NCI-H446 (cell line): Measurements from ENCODE around the gene PPP1R15B.

Experiments
- DNase-seq, 2 experiments: peaks; one replicate each; lab custom pipeline; 2025; lab: John Stamatoyannopoulos, UW

Gene PPP1R15B

DNA sequence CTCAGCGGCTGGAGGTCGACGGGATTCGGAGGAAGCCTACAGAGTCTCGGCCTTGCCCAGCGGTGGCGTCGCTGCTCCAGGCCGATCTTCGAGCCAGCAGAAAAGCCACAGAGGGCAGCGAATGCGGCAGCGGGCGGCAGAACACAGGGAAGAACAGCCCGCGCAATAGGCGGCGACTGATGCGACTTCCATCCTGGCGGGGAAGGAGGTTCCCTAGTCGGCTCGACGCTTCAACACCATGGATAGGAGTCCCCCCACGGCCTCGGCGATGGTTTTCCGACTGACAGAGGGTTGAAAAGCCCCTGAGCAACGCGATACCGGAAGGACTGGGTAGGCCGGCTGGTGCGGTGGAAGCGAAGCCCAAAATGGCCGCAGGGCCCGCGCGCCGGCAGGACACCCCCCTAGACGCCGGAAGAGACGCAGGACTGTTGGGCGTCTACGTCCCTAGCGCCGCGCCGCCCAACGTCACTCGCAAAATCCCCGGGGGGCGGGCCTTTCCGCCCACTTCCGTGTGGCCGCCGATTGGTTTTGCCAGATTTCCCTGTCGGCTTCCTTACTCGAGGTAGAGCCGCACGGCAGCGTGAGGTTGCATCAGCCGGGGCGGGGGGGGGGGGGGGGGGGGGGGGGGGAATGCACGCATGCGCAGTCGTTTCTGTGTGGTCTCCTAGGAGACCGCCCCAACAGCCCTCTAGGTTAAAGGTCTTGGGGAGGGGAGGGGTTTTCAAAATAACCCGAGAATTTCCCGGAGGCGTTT, at the start of gene PPP1R15B:
PPP1R15B (minus strand) TSS at position 367 of the 754 bp plus-strand sequence. CDS start 406 bp downstream, outside the sequence.
- peak; percentile 98 to 100 for DNase-seq

DNA sequence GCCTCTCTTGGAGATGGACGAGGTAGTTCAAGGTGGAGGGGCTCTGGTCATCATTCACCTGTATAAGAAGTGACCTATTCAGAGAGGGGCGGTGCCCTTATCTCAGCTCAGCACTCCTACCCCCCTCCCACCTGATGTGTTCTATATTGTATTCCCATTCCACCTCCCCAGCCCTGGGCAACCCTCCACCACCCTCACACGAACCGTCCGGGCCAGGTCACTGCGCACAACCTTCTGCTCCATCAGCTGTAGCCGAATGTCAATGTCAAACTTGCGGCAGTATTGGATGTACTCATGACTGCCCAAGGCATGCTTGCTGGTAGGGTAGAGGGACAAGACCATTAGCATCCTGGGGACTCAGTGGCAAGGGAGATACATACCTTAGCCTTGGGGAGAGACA, 48.7 kb upstream of the PPP1R15B start:
- no peak for DNase-seq

DNA sequence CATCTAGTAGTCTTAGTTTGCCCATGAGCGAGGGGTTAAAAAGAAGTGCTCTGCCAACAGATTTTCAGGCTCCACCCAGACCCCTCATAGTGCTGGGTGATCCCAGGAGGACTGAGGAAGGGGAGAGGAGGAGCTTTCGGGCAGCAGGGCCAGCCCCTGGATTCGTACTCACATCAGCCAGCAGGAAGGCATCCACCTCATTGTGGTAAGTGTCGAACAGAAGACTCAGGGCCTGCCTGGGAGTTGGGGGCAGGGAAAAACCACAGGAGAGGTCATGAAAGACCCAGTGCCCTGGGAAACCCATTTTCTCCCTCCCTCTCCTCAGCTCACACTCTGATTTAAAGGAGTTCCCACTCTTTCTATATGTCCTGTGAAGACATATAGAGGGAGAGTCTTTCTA, 48.1 kb upstream of the PPP1R15B start:
- no peak for DNase-seq

DNA sequence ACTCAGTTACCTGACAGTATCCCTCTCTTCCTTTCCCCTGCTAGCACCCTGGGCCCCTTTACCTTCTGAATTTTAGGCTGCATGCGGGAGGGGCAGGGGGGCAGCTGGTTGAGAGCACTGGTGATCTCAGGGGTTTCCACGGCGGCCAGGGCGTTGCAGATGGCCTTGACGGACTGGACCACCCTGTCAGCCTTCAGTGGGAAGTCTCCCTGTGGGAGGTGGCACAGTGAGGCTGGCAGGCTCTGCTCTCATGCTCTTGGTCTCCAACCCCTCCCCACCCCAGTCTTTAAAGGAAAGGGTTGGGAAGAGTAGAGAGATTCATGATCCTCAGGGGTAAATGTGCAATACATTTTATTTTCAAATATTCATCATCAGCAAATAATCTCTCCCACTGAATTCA, 46.0 kb upstream of the PPP1R15B start:
- no peak for DNase-seq

DNA sequence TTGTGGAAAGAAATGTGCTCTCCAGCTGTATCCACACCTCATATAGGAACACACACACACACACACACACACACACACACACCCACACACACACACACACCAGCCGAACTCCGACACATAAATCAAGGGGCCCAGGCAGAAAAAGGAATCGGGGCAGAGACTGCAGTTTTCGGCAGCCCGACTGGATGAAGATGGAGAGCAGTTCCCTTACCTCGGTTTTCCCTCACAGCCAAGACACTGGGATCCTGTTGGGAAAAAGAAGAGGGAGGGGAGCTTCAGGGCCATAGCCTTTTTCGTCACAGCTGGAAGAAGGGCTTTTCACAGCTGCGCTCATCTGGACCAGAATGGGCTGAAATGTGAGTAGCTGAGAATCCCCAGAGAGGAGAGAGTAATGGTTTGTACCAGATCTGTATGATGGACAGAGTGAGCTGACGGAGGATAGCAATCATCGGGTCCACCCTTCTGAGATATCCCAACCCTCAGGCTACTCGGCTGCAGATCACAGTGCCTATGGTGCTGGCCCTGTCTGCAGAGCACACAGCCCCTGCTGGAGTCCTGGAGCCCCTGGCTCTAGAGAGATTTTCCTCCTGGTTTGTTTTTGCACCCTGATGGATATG, 45.3 kb upstream of the PPP1R15B start:
- no peak for DNase-seq

DNA sequence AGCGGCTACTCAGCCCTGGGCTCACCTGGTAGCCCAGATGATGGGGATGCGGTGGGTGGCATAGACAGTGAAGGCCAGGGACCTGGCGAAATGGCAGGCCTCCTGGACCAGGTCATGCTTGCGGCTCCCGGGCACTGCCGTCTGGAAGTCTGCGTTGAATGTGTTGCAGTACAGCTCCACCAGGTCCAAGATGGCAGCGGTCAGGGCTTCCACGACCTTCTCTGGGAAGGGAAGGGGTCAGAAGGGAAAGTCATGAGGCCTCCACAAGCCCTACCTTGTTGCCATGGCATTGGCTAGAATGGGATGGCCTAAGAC, 44.2 kb upstream of the PPP1R15B start:
- DNase-seq, result no peak

DNA sequence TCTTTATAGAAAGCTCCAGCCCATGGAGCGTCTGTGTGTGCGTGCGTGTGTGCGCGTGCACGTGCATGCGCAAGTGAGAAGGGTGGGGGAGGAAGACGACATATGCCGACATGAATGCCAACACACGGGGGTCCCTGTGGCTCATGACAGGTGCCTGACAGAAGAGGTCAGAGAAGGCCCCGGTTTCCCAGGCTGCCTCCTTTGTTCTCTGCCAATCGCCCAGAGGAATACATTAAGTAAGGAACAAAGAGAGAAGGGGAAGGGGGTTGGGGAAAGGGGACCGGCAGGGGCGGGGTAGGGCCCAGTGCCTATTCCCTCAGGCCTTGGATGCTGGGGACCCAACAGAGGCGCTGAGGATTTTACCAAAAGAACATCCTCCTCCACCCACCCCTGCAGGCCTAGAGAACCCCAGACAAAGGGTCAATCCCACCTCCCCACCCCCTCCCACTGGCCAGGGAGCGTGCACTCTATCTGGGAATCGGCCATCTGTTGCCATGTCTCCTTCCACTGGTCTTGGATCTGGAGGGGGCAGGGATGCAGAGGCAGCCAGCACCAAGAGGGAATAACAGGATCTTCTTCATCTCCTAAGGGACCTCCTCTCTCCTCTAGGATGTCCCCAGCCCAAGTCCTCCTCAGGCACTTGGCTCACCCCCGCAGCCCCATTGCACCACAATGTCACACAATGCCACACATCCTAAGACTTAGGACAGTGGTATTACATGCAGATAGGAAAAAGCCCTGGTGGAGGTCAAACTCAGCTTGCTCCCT, 43.6 kb upstream of the PPP1R15B start:
- DNase-seq, result no peak

DNA sequence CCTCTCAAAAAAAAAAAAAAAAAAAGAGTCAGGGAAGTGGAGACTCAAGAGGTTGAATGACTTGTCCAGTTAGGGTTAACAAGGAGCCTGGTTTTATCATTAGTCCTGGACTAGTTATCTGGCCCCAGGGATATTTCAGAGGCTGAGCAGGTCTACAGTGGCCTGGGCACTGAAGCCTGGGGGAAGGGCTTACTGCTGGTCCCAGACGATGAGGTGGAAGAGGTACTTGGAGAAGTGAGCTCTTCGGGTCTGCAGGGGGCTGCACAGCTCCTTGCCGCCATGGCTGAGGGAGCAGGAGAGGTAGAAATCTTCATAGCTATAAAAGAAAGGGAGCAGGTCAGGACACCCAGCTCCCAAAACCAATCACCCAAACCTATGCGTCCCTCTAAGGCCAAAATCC, 42.9 kb upstream of the PPP1R15B start:
- no peak for DNase-seq

DNA sequence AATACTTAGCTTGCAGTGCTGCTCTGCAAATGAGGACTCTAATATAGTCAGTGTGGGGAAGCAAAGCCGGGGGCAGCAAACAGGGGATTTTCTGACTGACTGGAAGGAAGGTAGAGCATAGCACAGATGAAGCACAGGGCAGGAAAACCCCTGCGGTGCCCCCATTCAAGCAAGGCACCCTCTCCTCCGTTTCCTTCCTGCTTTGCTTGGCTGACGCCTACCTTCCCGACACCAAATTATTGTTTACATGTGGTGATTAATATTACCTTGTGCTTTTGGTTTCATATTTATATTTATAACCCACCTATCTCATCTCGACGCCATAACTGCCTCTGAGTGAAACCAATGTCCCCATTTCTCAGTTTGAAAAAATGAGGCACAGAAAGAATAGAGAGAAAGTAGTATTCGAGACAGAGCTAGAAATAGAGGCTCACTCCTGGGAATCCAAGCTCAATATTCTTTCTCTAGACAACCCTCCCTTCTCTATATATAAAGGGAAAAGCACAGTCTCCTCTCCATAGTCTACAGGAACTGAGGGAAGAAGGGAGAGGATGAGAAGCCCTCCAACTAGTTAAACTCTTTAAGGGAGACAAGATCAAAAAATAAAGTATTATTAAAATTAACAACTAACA, 41.6 kb upstream of the PPP1R15B start:
- no peak for DNase-seq

DNA sequence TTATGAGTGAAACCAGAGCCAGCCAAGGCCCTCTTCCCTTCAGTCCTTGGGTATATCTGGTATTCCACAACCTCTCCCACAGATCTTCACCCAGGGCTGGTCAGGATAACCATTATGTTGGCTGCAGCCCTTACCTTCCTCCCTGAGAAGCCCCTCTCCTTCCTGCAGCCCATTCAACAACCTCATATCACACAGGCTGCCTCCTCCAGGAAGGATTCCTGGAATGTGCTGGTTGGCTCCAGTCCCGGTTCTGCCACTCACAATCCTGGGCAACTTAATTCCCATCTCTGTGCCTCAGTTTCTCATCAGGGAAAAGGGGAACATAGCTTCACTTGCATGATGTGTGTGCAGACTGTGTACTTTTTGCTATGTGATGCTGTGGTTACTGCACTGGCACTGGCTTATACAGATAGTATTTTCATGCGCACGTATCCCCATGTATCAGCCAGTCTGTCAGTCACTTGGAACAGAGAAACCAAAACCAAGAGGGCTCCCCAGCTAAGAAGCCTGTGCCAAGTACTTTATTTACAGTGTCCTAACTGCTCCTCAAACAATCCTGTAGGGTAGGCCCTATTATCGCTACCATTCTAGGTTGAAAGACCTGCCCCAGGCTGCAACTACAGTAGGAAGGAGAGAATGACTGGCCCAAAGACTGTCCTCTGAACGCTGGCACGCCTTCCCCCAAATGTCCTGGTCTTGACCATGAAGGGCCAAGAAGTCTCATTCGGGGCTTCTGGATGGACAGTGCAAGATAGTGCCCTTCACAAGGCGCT, 39.9 kb upstream of the PPP1R15B start:
- DNase-seq, result no peak

DNA sequence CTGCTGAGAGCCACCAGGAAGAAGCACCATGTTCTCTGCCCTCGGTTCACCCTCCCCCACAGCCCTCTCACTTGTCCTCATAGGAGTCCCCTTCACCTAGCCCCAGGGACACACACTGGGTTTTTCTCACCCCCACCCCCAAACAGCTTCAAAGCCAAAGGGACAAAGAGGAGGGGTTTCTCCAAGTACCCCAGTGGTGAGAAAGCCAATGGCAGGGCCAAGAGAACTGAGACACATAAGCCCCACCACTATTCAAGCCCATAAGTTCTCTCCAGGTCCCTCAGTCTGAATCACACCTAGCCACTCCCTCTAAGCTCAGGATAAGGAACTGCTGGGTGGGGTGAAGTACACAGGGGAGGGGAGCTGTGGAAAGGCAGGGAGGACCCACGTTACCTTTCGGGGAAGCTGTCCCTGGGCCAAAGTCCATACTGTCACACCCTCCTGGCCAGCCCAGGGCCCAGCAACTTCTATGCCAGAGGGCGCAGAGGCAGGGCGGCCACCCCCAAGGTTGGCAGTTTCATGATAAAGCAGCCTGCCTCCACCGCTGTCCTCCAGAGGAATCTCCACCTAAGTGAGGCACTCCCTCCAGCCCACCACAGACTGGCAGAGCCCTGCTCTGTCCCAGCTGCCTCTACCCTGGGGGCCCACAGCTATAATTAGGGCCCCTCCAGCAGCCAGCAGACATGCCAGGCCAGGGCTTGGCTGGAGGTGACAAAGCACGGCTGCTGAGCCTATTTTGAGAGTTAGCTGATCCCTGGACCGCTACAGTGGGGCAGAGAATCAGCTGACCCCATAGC, 39.0 kb upstream of the PPP1R15B start:
- no peak for DNase-seq

DNA sequence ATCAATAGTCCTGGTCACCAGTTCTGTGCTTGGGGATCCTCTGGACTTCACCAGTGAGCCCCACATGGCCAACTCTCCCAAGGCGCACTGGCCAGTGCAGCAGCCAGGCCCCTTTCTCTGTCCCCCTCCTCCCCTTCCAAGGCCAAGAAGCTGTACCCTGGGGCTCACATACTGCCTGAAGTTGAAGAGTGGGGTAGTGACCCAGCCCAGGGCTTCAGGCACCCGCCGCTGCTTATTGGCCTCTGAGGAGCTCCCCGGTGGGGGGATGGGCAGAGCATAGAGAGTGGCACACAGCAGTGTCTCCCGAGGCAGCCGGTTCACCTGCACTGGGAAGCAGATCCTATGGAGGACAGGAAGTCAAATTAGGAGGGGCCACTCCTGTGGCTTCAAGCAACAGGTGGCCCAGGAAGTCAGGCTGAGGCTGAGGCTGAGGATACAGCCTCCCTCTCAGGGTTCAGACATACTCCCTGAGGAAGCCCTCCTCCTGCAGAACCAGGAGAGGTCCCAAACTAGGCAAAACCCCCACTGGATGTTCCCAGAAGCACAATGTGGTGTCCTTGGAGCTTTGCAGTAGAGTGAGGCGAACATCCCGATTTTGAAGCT, 38.2 kb upstream of the PPP1R15B start:
- no peak for DNase-seq

DNA sequence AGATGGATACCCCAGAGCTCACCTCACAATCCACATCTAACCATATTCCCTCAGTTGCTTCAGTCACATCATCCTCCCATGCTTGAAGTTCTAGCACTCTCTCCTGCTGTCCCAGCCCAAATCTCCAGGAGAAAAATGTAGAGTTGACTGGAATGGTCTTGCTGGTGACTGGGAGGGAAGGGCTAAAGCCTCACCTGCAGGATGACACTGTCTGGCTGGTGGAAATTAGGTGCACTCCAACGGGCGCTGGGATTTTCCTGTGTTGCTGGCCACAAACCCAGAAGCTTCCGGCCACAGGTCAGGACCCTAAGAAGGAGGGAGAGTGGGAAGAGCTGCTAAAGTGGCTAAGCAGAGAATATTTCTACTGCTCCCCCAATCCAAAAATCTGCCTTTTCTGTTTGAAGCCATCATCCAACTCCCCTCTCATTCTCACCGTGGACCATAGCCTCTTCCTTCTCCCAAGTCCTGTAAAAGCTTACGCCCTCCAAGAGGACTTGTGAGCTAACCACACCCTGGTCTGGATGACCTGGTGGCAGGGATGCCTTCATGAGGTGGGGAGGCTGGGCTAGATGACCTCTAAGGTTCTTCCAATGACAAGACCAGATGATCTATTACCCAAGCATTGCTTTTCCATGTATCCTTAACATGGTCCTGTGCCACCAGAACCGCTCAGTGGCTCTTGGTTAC, 37.5 kb upstream of the PPP1R15B start:
- no peak for DNase-seq

DNA sequence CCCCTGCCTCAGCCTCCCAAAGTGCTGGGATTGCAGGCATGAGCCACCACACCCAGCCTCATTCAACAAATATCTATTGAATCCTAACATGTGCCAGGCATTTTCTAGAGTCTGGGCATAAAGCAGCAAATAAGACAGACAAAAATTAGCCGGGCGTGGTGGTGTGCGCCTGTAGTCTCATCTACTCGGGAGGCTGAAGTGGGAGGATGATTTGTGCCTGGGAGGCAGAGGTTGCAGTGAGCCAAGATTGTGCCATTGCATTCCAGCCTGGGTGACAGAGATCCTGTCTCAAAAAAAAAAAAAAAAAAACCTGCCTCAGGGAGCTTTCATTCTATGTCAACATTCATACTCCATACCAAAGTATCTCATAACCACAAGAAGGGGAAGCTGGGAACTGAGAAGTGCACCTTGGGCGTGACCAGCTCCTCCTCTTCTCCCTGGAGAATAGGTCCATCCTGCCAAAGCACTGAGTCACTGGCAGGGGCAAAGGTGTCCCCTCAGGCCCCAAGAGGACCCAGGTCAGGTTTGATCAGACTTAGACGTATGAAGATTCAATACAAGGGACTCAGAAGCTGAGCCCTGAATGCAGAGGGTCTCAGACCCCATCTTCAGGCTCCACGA, 36.8 kb upstream of the PPP1R15B start:
- no peak for DNase-seq

DNA sequence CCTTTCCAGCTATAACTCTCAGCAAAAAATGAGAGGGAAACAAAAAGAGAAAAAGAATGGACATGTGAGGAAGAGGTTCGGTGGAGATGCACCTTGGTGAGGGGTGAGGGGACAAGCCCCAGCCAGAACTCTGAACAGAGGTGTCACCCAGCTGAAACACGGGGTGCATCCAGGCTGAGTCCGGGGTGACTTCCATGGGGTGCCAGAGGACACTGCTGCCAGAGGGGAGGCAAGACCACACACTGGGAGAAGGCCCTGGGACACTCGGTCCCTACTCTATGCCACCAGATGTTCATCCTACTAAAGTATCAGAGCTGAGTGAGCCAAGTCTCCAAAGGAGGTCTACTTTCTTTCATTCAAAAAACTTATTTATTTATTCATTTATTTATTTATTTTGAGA, 36.1 kb upstream of the PPP1R15B start:
- DNase-seq, result no peak

DNA sequence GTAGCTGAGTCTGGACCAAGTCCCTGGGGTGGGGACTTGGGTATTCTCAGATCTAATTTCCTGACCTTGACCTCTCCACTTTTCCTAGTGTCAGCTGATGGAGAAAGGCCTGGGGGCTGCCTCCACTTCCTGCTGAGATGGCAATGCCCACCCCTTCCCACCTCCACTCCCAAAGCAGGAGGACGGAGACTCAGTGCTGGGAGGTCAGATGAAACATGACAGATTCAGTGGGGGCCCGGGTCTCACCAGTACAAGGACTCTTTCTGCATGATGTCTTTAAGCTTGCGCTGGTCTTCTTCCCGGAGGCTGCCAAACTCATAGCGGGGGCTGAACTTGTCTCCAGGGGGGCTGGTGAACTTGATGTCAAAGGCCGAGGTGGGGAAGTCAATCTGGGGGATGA, 35.6 kb upstream of the PPP1R15B start:
- no peak for DNase-seq

DNA sequence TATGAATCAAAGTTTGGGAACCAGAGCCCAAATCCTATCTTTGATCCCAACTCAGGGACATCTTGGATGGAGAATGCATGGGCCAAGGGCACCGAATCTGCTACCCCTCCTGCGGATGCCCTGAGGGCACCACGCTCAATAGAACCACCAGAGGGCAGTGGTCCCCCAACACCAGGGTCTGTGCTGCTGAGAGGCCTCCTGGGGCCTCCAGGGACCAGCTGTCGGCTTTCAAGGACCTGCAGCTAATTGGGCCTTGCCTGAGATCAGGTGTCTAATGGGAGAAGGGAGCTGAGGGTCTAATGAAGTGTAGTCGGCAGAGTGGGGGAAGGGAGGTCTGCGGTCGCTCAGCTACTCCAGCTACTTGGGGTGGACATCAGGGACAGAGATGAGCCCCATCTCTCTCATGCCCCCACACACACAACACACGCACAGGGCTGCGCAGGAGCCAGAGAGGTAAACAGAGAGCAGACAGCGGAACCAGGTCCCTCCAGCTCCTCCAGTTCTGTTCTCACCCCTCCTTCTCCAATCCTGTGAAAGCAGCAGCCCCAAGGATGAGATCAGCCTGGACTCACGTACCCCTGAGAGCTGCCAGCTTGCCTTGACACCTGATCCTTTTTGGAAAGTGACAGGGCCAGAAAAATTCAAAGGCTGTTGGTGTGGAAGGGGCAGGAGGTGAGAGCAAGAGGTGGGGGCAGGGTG, 34.9 kb upstream of the PPP1R15B start:
- DNase-seq, result peak; percentile 77 to 91

DNA sequence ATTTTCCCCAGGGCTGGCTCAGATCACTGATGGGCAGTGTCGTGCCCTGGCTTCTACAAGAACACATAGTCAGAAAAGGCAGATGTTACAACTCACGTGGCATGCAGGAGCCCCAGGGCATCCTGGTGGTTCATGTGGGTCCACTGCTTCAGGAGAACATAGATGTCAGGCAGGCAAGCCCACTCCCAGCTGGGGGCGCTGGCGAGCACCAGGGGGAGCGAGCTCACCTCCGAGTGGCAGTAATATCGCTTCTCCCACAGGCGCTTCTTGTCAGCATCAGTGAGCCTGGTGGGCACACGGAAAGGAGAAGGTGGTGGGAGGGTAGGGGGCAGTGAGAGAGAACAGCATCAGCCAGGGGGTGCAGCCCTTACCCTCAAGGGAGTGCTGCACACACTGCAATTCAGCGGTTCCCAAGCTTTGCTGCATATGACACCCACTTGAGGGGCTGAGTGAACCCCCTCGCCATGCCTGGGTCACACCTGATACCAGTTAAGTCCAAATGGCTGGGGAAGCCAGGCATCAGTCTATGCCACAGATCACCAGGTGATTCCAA, 34.3 kb upstream of the PPP1R15B start:
- DNase-seq, result peak; percentile 1 to 21
